ENCODE measurements around the gene MAPKAP1.

DNA sequence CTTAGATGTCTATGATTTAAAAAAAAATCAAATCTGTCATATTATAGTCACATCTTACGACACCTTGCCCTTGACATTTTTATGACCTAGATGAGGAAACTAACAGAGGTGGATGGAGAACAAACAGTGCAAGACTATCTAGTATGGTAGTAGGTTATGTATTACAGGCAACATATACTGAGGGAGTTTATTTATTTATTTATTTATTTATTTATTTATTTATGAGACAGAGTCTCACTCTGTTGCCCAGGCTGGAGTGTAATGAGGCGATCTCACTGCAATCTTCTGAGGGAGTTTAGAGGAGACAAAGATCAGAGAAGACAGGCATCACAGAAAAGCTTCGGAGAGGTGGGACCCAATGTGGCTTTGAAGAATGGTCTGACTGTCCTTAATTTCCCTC, 35.6 kb upstream of the MAPKAP1 start:
- TF ChIP-seq ZFP30 (CRISPR knock-in tag; IDR thresholded peaks at IDR 0.05) (no peak), ZNF70 (CRISPR knock-in tag; IDR thresholded peaks at IDR 0.05) (no peak), ZFP3 (CRISPR knock-in tag; IDR thresholded peaks at IDR 0.05) (no peak), PATZ1 (CRISPR knock-in tag; IDR thresholded peaks at IDR 0.05; ENCODE audit: borderline replicate concordance) (no peak), RARB (CRISPR knock-in tag; IDR thresholded peaks at IDR 0.05) (no peak)
